ENCODE results near the gene SLC38A1. TPM values are rescaled to one million over a fixed set of nuclear protein-coding genes. Genes with fewer than 3 reads are reported as not detected.
"Not testable (repeated sequence)": the region's sequence is repeated elsewhere in the genome, so short reads cannot be mapped to it uniquely, and the experiment has no call there.

Gene SLC38A1
- polyA plus RNA-seq, 2 of the 4 experiments (the other 2 are of a cell fraction) = 62.7 to 231 TPM

GRCh38 chr12:46298261-46298660 is 29.4 kb upstream of the SLC38A1 start:
- ChIA-PET CTCF (interaction anchor here (1.0 to 1.1 kb wide), 2 partner anchors 15 to 35 kb away, joined by 3 to 6 read pairs; no protein-coding TSS in a partner anchor), POLR2A (no interaction called here)
- no peaks in the 10 kb centered on the region for H3K4me1 ChIP-seq
- DNase-seq (ENCODE audit: low read depth in 1 of 2, low spot score in 1 of 2) (no peak), ATAC-seq (no peak), FAIRE-seq (no peak)
- no peak overlapping the region for H3K4me3 ChIP-seq
- no peaks in the 10 kb centered on the region for H3K9me3 ChIP-seq
- 22% methylated on average over 2 of the region's 2 CpGs for WGBS (ENCODE audit: missing lambda C conversion rate)
- H3K27ac ChIP-seq = no peak overlapping the region
- H3K4me2 ChIP-seq = no peak overlapping the region
- TF ChIP-seq MAZ (IDR thresholded peaks at IDR 0.05; ENCODE audit: borderline replicate concordance, low read depth, low read length) = no peak

DNA sequence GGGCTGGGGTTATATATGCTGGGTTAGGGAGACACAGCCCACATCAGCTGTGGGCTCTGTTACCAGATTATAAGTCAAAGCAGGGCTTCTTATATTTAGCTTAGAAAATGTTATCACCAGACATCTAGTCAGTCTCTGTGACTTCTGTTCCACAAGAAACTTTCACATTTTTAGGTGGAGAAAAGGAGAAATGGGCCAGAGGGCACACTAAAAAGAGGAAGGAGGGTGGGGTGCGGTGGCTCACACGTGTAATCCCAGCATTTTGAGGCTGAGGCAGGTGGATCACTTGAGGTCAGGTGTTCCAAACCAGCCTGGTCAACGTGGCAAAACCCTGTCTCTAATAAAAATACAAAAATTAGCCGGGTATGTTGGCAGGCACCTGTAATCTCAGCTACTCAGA is 28.0 kb upstream of the SLC38A1 start:
- ATAC-seq (no peak), FAIRE-seq (no peak), DNase-seq (ENCODE audit: low read depth in 1 of 2, low spot score in 1 of 2) (no peak)
- H3K27ac ChIP-seq = no peak overlapping the region
- H3K4me1 ChIP-seq = no peaks in the 10 kb centered on the region
- H3K4me2 ChIP-seq = no peak overlapping the region
- ChIA-PET CTCF (no interaction called here), POLR2A (no interaction called here)
- no peak for TF ChIP-seq CBX2 (IDR thresholded peaks at IDR 0.05; ENCODE audit: borderline replicate concordance, low read depth)
- no peak for TF ChIP-seq FOSL2 (IDR thresholded peaks at IDR 0.05)
- no peak for TF ChIP-seq FOSL2 (CRISPR knock-in tag; IDR thresholded peaks at IDR 0.05)
- no peak for TF ChIP-seq NFE2L2 (conservative IDR thresholded peaks at IDR 0.05; ENCODE audit: low read length)
- no peak for TF ChIP-seq POLR2AphosphoS2 (conservative IDR thresholded peaks at IDR 0.05; ENCODE audit: low read length)
- no peak for TF ChIP-seq CBX8 (IDR thresholded peaks at IDR 0.05)
- TF ChIP-seq SREBF2 (IDR thresholded peaks at IDR 0.05) = no peak
- 36% methylated on average over 4 of the region's 4 CpGs for WGBS (ENCODE audit: missing lambda C conversion rate)
- H3K4me3 ChIP-seq = no peak overlapping the region
- no peaks in the 10 kb centered on the region for H3K9me3 ChIP-seq

- 24% methylated on average over 2 of the region's 2 CpGs for WGBS (ENCODE audit: missing lambda C conversion rate)
- ChIA-PET POLR2A (no interaction called here), CTCF (interaction anchor here (1.0 to 1.3 kb wide), 2 partner anchors 8 to 29 kb away, joined by 3 to 4 read pairs; no protein-coding TSS in a partner anchor)
- Histone ChIP-seq H3K4me1 (no peaks in the 10 kb centered on the region), H3K4me2 (no peak overlapping the region), H3K4me3 (no peak overlapping the region), H3K27ac (no peak overlapping the region), H3K9me3 (peaks cover 3% of the 10 kb centered on the region; the same call in 1 of the 3 replicates)
- FAIRE-seq (no peak), ATAC-seq (no peak; a peak in 1 of 6 replicates), DNase-seq (ENCODE audit: low read depth in 1 of 2, low spot score in 1 of 2) (no peak)
- peak in 1 of 2 experiments; percentile 30; a peak in 2 of 5 replicates for TF ChIP-seq RAD21 (conservative IDR thresholded peaks at IDR 0.05 in 1 of 2, IDR thresholded peaks at IDR 0.05 in 1 of 2)
- no peak for TF ChIP-seq RNF2 (IDR thresholded peaks at IDR 0.05; ENCODE audit: borderline replicate concordance, low read depth)
Observed at GRCh38 chr12:46292754-46293402, 24.0 kb upstream of the SLC38A1 start.

- ATAC-seq; DNase-seq (ENCODE audit: low read depth in 1 of 2, low spot score in 1 of 2); H3K27ac ChIP-seq; H3K4me3 ChIP-seq; H3K4me2 ChIP-seq; H3K4me1 ChIP-seq; H3K9me3 ChIP-seq; POLR2A ChIA-PET; FAIRE-seq: not testable (repeated sequence)
- CTCF ChIA-PET = interaction anchor here (0.6 to 1.3 kb wide), 3 partner anchors 9 to 172 kb away, joined by 3 to 4 read pairs (median 3); no protein-coding TSS in a partner anchor
- 80% methylated on average over 3 of the region's 3 CpGs for WGBS (ENCODE audit: missing lambda C conversion rate)
Observed at GRCh38 chr12:46291953-46292352, 23.1 kb upstream of the SLC38A1 start.

- CTCF ChIA-PET; H3K4me3 ChIP-seq; ATAC-seq; FAIRE-seq; DNase-seq (ENCODE audit: low read depth in 1 of 2, low spot score in 1 of 2); H3K4me1 ChIP-seq; H3K27ac ChIP-seq; H3K4me2 ChIP-seq; POLR2A ChIA-PET: not testable (repeated sequence)
- peaks cover 38% of the 10 kb centered on the region for H3K9me3 ChIP-seq
- 24% methylated on average over 2 of the region's 2 CpGs for WGBS (ENCODE audit: missing lambda C conversion rate)
Observed at GRCh38 chr12:46285177-46285576, 16.3 kb upstream of the SLC38A1 start.

GRCh38 chr12:46282829-46283228 is 14.0 kb upstream of the SLC38A1 start:
- FAIRE-seq (no peak), DNase-seq (ENCODE audit: low read depth in 1 of 2, low spot score in 1 of 2) (no peak), ATAC-seq (no peak)
- TF ChIP-seq EP300 (IDR thresholded peaks at IDR 0.05) (no peak), MYC (IDR thresholded peaks at IDR 0.05; ENCODE audit: borderline replicate concordance, low read length) (no peak), ZC3H11A (IDR thresholded peaks at IDR 0.05) (no peak), FOXS1 (CRISPR knock-in tag; IDR thresholded peaks at IDR 0.05) (no peak), TP53 (CRISPR knock-in tag; IDR thresholded peaks at IDR 0.05) (no peak), E2F6 (IDR thresholded peaks at IDR 0.05; ENCODE audit: borderline replicate concordance, low read depth) (no peak), PHF8 (IDR thresholded peaks at IDR 0.05; ENCODE audit: borderline replicate concordance, low read depth) (no peak)
- POLR2A ChIA-PET = no interaction called here
- CTCF ChIA-PET = no interaction called here
- H3K4me2 ChIP-seq = no peak overlapping the region
- no peaks in the 10 kb centered on the region for H3K4me1 ChIP-seq
- no peak overlapping the region for H3K27ac ChIP-seq
- peaks cover 35% of the 10 kb centered on the region for H3K9me3 ChIP-seq
- H3K4me3 ChIP-seq = no peak overlapping the region
